HG03060 (cell line): ENCODE data around the gene ANGPTL2.

Experiments used
- ATAC-seq: cut with Tn5 transposase; IDR thresholded peaks from one replicate; pipeline ENCODE4 v1.9.1; 2021; ENCODE audit warnings: low read depth, moderate number of reproducible peaks; ENCODE audit not compliant: unreplicated experiment

The ANGPTL2 gene

DNA sequence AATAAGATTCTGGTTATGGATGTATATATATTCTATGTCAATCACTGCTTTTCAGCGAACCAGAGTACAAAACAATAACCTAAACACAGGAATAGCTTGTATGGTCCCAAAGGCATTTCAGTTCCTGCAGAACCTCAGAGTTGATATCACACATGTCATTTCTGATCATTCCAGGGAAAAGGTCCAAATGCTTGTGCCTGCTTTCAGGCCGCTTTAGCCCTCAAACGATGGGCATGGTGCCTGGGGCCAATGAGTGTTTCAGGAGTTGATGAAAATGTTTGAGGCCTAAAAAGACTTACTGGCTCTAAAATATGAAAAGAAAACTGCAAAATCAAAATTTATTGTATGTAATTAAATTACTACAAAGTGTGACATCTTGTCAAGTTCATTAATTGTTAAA lies 22.8 kb downstream of the ANGPTL2 start:
- ATAC-seq = no peak

GRCh38 chr9:127098916-127099553 lies 23.4 kb downstream of the ANGPTL2 start:
- ATAC-seq = no peak

GRCh38 chr9:127097683-127098082 lies 24.8 kb downstream of the ANGPTL2 start:
- no peak for ATAC-seq

GRCh38 chr9:127096208-127096607 lies 26.2 kb downstream of the ANGPTL2 start:
- no peak for ATAC-seq

DNA sequence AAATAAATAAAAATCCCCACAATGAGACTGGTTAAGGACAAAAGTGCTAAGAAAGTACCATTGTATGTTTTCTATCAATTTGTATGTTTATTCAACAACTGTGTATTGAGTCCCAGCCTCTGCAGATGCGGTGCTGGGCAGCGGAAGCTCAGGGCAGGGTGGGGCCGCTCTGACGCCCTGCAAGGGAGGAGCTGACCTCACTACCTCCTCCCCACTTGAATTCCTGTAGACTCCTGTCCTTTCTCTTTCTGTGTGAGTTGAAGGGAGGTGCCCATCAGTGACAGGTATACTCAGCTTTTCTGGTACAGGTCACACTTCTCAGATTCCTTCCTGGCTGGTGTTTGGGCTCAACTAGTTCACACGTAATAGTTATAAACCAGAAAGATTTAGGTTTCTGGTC lies 27.0 kb downstream of the ANGPTL2 start:
- ATAC-seq = no peak

DNA sequence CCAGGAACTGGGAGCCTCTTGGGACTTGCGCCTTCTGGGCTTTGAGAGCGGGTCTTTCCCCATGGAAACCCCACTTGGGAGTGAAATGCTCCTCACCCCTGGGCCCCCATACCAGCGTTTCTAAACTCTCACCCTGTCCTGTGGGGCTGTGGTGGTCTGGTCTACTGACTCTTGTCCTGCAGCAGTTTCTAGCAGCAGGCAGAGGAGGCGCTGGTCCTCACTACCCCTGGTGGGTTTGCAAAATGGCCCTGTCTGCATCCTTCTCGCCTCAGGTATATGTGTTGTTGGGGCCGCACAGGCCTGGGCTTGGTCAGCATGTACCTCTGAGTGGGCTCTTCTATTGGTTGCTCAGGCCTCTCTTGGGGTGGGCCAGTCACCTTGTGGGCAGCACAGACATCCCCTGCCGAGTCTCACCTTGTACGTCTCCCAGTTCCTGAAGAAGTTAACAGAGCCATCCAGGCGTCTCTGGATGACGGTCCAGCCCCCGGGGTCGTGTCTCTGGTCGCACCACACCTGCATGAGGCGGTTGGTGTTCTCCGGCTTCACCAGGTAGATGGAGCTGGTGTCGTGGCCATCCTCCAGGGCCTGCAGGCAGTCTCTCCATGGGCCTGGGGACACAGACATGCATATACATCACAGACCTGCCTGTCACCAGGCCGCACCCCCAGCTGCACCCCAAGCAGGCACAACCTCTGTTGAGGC lies 29.0 kb downstream of the ANGPTL2 start:
- no peak for ATAC-seq

DNA sequence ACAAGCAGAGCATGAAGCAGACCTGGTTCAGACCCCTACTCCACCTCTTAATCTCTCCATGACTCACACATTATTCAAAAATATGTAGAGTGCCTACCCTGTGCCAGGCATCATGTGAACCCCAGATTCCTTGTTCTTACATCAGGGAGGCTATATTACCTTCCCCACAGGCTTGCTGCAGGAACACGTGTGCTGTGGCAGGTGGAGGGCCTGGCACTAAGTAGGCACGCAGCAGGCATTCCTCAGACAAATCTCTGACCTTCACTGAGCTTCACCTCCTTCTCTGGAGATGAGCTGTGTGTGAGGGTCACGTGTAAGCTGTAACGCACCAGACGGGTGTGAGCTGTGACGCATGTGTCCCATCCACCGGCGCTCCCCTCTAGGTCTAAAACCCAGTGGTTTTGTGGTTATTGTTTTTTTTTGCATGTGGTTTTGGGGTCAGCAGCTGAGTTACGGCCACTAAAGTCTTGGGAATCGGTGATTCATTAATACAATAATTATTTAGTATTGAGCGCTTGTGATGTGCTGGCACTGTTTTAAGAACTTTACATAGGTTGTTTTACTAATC lies 30.3 kb downstream of the ANGPTL2 start:
- ATAC-seq = no peak

DNA sequence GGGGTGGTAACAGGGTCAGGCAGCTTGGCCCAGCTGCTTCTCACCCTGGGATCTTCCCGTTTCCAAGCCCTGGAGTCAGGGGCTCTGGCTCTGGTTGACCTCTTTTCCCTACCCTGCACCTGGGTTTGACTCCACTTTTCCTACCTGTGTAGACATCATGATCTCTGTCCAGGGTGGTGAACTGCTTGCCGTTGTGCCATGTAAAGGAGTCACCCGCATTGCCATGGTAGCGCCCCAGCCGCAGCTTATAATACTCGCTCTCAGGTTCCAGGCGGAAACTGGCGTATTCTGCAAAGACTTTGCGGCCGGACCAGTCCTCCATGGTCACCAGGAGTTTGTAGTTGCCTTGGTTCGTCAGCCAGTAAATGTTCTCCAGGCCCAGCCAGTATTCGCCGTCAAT lies 30.9 kb downstream of the ANGPTL2 start:
- ATAC-seq = no peak

- no peak for ATAC-seq
Observed at GRCh38 chr9:127090341-127090985, 32.0 kb downstream of the ANGPTL2 start.

DNA sequence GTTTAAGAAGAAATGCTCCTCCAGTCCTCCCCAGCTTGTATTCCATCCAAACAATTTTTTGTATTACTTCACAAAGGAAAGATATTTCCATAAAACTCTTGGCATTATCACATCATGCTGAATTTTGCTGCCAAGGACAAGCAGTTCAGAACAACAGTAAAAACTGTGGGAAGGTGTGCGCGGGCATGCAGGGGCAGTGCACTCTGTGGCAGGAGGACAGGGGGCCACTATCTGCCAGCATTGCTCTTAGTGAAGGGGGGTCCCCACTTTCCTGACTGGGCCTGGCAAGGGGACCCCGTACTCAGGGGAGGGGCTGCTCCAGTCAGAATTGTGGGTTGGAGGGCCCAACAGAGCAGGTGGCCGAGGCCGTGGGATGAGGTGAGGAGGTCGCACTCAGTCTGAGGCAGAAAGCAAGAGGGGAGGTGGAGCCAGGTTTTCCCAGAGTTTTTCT lies 32.8 kb downstream of the ANGPTL2 start:
- no peak for ATAC-seq

DNA sequence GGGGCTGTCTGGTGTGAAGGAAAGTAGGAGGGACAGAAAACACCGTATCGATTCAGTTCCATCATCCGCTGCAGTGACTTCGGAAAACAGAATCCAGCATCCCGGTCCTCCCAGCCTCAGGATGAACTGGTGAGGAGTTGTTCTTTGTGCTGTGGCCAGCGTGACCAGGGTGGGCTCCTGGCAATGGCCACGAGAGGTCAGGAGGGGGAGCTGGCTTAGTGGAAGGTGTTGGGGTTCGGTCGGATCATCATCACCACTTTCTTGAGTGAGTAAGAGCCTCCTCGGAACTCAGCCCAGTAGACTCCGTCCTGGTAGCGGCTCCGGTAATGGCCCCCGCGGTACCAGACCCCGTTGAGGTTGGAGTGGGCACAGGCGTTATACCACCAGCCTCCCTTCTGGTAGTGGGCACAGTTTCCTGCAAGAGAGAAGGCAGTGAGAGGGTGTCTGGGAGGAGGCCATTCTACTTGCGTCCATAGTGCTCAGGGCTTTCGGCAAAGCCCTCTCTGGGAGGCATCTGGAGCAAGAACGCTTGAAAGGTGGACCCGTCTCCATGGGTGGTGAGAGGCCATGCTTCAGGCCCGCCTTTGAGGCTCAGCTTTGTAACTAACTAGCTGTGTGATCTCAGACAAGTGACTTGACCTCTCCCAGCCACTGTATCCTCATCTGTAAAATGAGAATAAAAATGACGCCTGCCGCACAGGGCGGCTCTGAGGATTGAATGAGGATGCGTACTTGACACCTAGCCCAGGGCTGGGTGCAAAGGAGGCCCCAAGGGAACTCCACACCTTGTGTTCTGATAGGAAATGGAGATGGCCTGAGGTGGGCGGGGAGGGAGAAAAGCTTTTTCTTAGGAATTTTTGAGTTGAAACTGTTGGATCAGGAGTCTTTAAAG lies 33.5 kb downstream of the ANGPTL2 start:
- ATAC-seq = no peak

GRCh38 chr9:127087836-127088235 lies 34.6 kb downstream of the ANGPTL2 start:
- ATAC-seq = no peak

DNA sequence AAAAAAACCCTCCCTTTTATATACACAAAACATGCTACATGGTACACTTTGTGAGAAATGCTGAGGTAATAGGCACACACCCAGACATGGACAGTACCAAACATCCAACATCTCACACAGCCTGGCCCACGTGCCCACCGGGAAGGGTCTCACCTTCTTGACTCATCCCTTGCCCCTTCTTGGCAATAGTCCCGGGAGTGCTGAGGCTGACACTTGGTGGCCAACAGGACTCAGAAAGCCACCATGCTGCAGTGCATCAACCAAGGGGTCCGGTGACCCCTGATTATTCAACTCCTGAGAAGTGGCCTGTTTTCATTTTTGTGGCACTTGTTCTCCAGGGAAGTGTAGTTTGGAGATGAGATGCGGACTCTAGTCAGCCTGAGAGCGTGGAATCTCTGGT lies 35.0 kb downstream of the ANGPTL2 start:
- no peak for ATAC-seq

DNA sequence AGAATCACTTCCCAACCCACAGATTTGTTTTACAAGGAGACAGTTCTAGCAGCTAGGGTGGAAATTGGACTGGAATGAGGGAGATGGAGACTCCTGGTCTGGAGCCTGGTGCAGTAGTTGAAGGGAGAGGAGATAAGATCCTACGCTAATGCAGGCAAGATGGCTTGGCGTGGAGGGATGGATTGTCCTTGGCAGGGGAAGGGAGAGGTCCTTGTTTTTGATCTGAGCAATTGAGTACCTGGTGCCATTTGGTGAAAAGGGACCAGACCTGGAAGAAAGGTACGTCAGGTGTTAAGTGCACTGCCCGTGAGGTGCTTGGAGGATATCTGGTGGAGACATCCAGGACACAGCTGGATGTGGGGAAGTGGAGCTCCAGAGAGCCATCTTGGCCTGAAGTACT lies 35.7 kb downstream of the ANGPTL2 start:
- no peak for ATAC-seq

DNA sequence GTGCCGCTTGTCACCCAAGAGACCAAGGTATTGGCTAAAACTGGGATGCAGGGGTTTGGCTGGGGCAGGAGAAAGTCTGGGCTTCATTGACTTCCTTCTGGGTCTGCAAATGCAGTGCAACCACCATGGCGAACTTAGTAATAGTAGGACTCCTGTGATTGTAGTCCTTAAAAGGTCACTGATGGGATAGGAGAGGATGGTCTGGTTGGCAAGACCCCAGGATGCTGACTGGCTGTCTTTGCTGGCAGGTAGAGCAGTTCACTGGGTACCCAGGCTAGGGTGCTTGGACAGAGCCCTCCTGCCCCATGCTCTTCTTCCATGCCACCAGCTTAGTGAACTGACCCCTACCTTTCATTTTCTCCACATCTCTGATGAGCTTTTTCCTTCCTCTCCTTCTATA lies 37.2 kb downstream of the ANGPTL2 start:
- no peak for ATAC-seq

GRCh38 chr9:127084076-127085039 lies 38.1 kb downstream of the ANGPTL2 start:
- ATAC-seq = no peak

- no peak for ATAC-seq
Observed at GRCh38 chr9:127083138-127083980, 39.1 kb downstream of the ANGPTL2 start.
